ENCODE results near the gene CNTNAP1.

- TF ChIP-seq CTCF (IDR thresholded peaks at IDR 0.05) (no peak), EP300 (IDR thresholded peaks at IDR 0.05) (no peak), POLR2A (IDR thresholded peaks at IDR 0.05) (no peak)
These were observed 40.0 kb upstream of the CNTNAP1 start for GRCh38 chr17:42642336-42642735.
